GM12872 (cell line): ENCODE data around the gene TM9SF2.

Experiments
- TF ChIP-seq, protein P1 (sequence below): IDR thresholded peaks from 3 replicates; pipeline ENCODE4 v1.5.1; 2011; ENCODE audit warnings: low read depth, mild to moderate bottlenecking, low read length, moderate library complexity; ENCODE audit not compliant: insufficient read depth

Gene TM9SF2, protein sequence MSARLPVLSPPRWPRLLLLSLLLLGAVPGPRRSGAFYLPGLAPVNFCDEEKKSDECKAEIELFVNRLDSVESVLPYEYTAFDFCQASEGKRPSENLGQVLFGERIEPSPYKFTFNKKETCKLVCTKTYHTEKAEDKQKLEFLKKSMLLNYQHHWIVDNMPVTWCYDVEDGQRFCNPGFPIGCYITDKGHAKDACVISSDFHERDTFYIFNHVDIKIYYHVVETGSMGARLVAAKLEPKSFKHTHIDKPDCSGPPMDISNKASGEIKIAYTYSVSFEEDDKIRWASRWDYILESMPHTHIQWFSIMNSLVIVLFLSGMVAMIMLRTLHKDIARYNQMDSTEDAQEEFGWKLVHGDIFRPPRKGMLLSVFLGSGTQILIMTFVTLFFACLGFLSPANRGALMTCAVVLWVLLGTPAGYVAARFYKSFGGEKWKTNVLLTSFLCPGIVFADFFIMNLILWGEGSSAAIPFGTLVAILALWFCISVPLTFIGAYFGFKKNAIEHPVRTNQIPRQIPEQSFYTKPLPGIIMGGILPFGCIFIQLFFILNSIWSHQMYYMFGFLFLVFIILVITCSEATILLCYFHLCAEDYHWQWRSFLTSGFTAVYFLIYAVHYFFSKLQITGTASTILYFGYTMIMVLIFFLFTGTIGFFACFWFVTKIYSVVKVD

DNA sequence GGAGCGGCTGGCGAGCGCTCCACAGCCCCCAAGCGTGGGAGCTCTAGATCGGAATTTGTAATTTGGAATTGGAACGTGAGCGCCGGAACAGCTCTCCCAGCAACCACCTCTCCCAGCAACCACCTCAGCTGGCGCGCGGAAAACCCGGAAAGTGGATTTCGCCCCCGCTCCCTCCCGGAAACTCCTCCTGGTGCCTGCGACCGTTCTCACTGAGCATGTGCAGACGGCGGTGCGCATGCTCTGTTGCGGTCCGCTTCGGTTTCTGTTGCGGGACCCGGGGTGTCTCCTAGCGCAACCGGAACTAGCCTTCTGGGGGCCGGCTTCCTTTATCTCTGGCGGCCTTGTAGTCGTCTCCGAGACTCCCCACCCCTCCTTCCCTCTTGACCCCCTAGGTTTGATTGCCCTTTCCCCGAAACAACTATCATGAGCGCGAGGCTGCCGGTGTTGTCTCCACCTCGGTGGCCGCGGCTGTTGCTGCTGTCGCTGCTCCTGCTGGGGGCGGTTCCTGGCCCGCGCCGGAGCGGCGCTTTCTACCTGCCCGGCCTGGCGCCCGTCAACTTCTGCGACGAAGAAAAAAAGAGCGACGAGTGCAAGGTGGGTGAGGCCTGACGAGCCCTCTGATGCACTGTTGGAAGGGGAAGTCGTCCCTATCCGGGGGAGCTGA lies at the start of gene TM9SF2:
Gene TM9SF2 (plus strand): TSS at position 289 of the 664 bp plus-strand sequence. CDS start 135 bp downstream, at position 424.
- TF ChIP-seq, protein P1, sequence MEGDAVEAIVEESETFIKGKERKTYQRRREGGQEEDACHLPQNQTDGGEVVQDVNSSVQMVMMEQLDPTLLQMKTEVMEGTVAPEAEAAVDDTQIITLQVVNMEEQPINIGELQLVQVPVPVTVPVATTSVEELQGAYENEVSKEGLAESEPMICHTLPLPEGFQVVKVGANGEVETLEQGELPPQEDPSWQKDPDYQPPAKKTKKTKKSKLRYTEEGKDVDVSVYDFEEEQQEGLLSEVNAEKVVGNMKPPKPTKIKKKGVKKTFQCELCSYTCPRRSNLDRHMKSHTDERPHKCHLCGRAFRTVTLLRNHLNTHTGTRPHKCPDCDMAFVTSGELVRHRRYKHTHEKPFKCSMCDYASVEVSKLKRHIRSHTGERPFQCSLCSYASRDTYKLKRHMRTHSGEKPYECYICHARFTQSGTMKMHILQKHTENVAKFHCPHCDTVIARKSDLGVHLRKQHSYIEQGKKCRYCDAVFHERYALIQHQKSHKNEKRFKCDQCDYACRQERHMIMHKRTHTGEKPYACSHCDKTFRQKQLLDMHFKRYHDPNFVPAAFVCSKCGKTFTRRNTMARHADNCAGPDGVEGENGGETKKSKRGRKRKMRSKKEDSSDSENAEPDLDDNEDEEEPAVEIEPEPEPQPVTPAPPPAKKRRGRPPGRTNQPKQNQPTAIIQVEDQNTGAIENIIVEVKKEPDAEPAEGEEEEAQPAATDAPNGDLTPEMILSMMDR: no peak

DNA sequence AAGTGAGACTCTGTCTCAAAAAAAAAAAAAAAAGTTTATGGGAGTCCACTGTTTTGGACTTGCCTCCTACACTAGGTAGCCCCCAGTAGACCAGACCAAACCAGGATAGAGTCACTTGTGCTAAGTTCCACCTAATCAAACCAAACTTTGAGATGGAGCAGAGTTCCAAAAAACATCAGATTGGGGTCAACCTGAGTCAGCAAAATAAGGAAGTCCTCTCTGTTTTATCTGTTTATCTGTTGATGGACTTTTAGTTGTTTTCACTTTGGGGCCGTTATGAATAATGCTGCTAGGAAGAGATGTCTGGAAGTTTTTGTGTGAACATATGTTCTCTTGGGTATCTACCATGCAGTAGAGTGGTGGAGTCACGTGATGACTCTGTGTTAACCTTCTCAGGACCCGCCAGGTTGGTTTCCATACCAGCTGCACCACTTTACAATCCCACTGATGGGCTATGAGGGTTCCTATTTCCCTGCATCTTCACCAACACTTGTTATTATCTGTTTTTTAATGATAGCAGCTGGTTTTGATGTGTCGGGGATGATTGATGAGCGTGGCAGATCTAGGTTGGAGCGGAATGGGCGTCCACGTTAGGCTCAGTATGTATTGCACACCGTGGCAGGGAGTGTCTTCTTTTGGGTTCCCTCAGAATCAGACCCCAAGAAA lies 46.6 kb upstream of the TM9SF2 start:
- TF ChIP-seq, protein P1: no peak

DNA sequence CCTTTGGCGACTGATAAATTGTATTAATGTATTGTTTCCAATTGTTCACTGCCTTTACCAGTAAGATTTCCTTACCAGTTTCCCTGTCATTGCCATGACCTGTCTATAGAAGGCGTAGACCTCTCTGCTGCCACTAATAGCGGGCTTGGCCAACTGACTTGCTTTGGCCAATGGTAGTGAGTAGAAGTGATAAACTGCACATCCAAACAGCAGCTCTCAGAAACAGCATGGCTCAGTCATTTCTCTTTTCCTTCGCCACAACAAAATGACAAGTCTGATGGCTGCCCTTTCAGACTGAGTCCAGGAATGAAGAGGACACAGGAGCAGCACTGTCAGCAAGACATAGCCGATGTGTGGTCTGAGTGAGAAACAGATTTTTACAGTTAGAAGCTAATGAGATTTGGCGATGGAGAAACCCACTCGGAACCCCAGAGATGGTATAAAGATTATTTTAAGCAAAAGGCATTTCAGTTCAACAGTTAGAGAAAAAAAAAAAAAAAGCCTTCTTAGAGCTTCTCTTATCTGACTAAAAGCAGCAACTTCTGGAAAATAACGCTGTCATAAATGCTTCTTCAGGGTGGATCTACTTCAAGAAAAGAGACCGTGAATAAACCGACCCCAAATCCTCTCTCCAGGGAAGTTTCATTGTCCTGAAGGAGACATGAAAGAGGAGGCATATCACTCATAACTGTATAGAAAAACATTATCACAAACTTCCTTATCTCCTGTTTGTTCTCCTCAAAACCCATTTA lies 42.0 kb upstream of the TM9SF2 start:
- TF ChIP-seq, protein P1: no peak

DNA sequence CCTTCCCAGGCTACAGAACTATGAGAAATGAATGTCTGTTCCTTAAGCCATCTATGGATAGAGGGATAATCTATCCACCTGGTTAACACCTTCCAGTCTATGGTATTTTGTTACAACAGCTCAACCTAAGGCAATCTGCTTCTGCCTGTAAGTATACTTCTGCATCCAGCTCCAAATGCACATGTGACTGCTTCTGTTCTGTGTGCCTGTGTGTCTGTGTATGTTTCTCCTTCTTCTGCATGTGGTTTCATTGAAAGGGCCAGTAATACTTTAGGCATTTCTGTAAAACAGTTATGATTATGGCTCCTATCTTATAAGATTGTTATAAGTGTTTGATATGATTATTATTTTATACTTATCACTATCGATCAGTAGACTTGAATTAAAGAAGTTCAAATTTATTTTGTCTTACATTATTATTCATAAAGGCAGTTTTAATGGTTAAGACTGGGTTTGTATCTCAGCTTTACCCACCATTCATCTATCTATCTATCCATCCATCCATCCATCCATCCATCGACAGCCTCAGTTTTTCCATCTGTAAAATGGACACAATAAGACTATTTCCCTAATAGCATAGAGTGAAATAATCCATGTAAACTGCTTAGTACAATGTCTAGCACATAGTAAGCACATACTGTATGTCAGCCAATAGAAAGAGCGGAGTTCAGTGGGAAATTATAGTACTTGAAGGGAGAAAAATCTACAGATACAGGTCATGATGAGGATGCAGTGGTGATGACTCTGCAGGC lies 37.5 kb upstream of the TM9SF2 start:
- TF ChIP-seq, protein P1: no peak

DNA sequence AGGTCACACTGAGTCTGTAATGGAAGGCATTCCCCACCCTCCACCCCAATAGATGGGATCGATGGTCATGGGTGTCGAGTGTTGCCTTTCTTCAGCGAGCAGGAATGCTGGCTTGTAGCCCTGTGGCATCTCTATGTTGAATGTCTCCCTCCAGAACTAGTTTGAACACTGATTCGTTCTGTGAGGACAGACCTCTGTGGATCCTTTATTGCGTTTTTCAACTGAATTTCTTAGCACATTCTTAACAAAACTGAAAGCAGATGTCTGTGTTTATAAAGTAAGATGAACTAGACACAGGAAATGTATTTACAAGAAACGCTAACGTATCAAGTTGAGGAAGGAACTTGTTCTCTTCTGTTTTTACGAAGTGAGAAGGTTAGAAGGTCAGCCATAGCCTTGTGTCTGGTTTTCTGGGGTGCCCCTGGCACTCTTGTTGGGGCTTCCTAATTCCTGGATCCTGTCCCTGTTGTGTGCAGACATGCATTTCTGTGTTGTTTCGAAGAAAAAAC lies 36.8 kb upstream of the TM9SF2 start:
- TF ChIP-seq, protein P1: no peak

DNA sequence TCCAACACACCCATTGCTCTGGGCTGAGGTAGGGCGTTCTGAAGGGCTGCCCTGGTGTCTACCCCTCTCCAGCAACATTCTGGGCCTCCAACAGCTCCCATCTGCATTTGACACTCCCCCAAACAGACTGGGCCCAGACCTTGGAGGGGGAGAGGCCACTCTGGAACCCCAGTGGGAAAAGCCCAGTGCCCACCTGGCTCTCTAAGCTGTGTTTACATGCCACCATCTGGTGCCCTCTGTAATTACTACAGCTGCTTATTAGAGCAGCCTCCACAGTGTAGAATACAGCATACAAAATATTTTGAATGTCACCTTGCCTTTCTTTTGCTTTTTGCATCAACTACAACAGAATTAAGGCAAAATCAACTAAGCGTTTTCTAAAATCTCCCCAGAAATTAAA lies 35.8 kb upstream of the TM9SF2 start:
- TF ChIP-seq, protein P1: no peak
